Kidney glomerular epithelial cell (primary cell): ENCODE measurements around the gene PPP6R3.
"Not testable (repeated sequence)": the region's sequence is repeated elsewhere in the genome, so short reads cannot be mapped to it uniquely, and the experiment has no call there.

Source experiments
- DNase-seq: peaks from one replicate; lab custom pipeline; 2025; lab: John Stamatoyannopoulos, UW

PPP6R3 gene

GRCh38 chr11:68601147-68601546 is 140.6 kb downstream of the PPP6R3 start:
- no peak for DNase-seq

GRCh38 chr11:68609761-68610160 is 149.2 kb downstream of the PPP6R3 start:
- DNase-seq = no peak

GRCh38 chr11:68610452-68611116 is 150.0 kb downstream of the PPP6R3 start:
- DNase-seq = no peak

- DNase-seq = no peak
Observed at GRCh38 chr11:68615657-68616056, 155.1 kb downstream of the PPP6R3 start.

GRCh38 chr11:68617925-68618809 is 157.6 kb downstream of the PPP6R3 start:
- no peak for DNase-seq

GRCh38 chr11:68621826-68622225 is 161.3 kb downstream of the PPP6R3 start:
- no peak for DNase-seq

- DNase-seq = not testable (repeated sequence)
Observed at GRCh38 chr11:68623706-68624105, 163.2 kb downstream of the PPP6R3 start.

- DNase-seq = not testable (repeated sequence)
Observed at GRCh38 chr11:68625069-68625468, 164.5 kb downstream of the PPP6R3 start.

GRCh38 chr11:68626236-68626635 is 165.7 kb downstream of the PPP6R3 start:
- DNase-seq = not testable (repeated sequence)

GRCh38 chr11:68628837-68629236 is 168.3 kb downstream of the PPP6R3 start:
- not testable (repeated sequence) for DNase-seq

GRCh38 chr11:68632375-68632774 is 171.8 kb downstream of the PPP6R3 start:
- not testable (repeated sequence) for DNase-seq

GRCh38 chr11:68632802-68633201 is 172.2 kb downstream of the PPP6R3 start:
- DNase-seq = no peak

GRCh38 chr11:68634606-68635005 is 174.1 kb downstream of the PPP6R3 start:
- DNase-seq = not testable (repeated sequence)

- DNase-seq = not testable (repeated sequence)
Observed at GRCh38 chr11:68635172-68635571, 174.6 kb downstream of the PPP6R3 start.

- not testable (repeated sequence) for DNase-seq
Observed at GRCh38 chr11:68635883-68636282, 175.3 kb downstream of the PPP6R3 start.

GRCh38 chr11:68639322-68639721 is 178.8 kb downstream of the PPP6R3 start:
- not testable (repeated sequence) for DNase-seq

GRCh38 chr11:68641880-68642279 is 181.3 kb downstream of the PPP6R3 start:
- DNase-seq = no peak

- DNase-seq = peak; percentile 26
Observed at GRCh38 chr11:68643585-68643984, 183.0 kb downstream of the PPP6R3 start.

GRCh38 chr11:68646832-68647231 is 186.3 kb downstream of the PPP6R3 start:
- no peak for DNase-seq

- no peak for DNase-seq
Observed at GRCh38 chr11:68649851-68650555, 189.5 kb downstream of the PPP6R3 start.

- no peak for DNase-seq
Observed at GRCh38 chr11:68650801-68651200, 190.2 kb downstream of the PPP6R3 start.

- no peak for DNase-seq
Observed at GRCh38 chr11:68651208-68651984, 190.8 kb downstream of the PPP6R3 start.
